ENCODE results near the gene FBXO41. TPM values are rescaled to one million over a fixed set of nuclear protein-coding genes. Genes with fewer than 3 reads are reported as not detected.

FBXO41 gene
- total and polyA plus RNA-seq, 2 experiments from 2014 or later, result 0.44 to 1.1 TPM

DNA sequence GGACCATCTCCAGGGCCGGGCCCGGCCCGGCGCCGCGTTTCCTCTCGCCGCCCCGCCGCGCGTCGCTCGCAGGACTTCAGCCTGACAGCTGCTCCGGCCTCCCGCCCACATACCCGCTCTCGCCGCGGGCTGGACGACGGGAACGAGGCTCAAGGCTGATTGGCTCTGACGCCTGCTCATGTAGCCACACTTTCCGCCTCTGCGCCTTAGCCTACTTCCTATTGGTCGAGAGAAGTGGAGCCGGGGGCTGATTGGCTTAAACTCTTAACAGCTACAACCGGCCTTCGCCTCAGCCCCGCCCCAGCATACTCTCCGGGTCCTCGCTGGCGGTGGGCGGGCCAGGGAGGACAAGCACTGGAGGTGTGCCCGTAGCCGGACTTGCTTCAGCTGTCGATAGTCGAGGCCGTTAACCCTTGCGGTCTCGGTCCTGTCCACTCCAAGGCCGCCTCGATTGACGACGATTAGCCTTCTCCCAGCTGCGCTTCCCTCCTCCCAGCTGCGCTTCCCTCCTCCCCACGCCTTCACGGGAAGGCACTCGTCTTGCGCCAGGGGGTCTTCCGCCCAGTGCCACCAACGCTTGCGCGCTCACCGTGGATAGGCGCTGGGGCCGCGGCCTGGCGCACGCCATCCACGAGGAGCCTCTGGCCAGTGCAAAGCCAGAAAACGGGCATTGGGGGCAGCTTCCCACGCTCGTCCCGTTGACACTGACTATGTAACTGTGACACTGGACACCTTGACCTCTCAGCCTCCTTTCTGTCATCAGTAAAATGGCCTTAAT lies 50.9 kb downstream of the FBXO41 start, which contains the start of gene PRADC1:
Gene PRADC1, minus strand, starts transcription at position 86 of the 778 bp plus-strand sequence. Its CDS starts 79 bp downstream, at position 7.
- H2AFZ ChIP-seq, result peak within 1 kb of the TSS; percentile 91
- peak within 1 kb of the TSS; percentile 95 for H3K4me2 ChIP-seq (ENCODE audit: unreplicated experiment)
- H3K9me2 ChIP-seq (ENCODE audit: insufficient read depth), result no peaks in the 10 kb centered on the region
- H3K9me3 ChIP-seq (ENCODE audit: low read depth), result no peaks in the 10 kb centered on the region
- in situ Hi-C loops (cut with MboI), result no loop called here
- peaks cover 12% of the 10 kb centered on the region for H3K4me1 ChIP-seq (ENCODE audit: insufficient read depth)
- TF ChIP-seq EZH2 (IDR thresholded peaks at IDR 0.05; ENCODE audit: insufficient read depth, poor library complexity, severe bottlenecking), result no peak
- no peak for TF ChIP-seq EZH2phosphoT487 (IDR thresholded peaks at IDR 0.05; ENCODE audit: insufficient read depth, low read depth)
- peak within 1 kb of the TSS; percentile 95 for H3K4me3 ChIP-seq
- peak; percentile 100 for DNase-seq
- H3K27ac ChIP-seq, result peak within 1 kb of the TSS; percentile 81
- peak within 1 kb of the TSS; percentile 92 for H3K9ac ChIP-seq
- peaks cover 47% of the 10 kb centered on the region for H3K79me2 ChIP-seq (ENCODE audit: insufficient read depth)
- H3K27me3 ChIP-seq (replicated peaks; ENCODE audit: insufficient read depth), result no peaks in the 10 kb centered on the region
- 1 to 2% methylated on average over 51 to 64 of the region's 67 CpGs for WGBS, 2 experiments (ENCODE audit: low coverage in 1 of 2, low lambda C conversion rate in 2 of 2, missing lambda C conversion rate in 2 of 2)
- peaks cover 11% of the 10 kb centered on the region for H3F3A ChIP-seq (ENCODE audit: insufficient read depth)
- peaks cover 13% of the 10 kb centered on the region; the same call in 1 of the 2 replicates for H4K20me1 ChIP-seq (ENCODE audit: insufficient read depth)
- no peaks in the 10 kb centered on the region for H3K36me3 ChIP-seq (ENCODE audit: low read depth)

DNA sequence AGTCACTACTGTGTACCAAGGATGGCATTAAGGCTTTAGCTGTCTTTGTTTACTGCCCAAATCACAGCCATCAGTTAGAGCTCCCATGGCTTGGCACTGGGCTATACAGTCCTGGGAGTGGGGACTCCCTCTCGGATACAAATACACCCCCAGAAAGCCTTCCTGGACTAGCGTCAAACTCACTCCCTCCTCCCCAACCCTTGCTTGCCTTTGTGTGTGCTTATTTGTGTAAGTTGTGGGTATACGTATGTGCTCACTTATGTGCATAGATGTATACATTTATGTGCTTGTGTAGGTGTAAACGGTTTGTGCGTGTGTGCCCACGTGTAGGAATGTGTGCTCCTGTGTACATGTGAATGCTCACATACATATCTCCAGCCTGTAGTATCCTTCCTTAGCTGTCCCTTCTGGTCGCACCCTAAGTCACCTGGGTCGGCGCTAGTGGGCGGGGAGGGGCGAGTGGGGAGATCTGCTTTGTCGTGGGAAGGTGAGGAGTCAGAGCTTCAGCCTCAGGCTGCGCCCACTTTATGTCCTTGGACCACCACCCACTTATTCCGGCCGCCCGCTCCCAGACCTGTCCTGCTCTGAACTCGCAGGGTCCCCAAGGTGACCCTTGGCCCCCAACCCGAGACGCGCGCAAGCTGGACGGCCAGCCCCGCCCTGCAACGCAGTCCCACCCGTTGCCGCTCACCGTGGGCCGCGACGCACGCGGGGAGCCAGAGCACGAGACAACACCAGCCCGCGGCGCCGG lies 51.7 kb downstream of the FBXO41 start:
- DNase-seq, result peak; percentile 32
- WGBS, 2 experiments (ENCODE audit: low coverage in 1 of 2, low lambda C conversion rate in 2 of 2, missing lambda C conversion rate in 2 of 2), result 1 to 2% methylated on average over 27 to 32 of the region's 37 CpGs
- Histone ChIP-seq H3K9ac (peak overlapping the region; percentile 86), H3K9me2 (ENCODE audit: insufficient read depth) (no peaks in the 10 kb centered on the region), H4K20me1 (ENCODE audit: insufficient read depth) (peaks cover 13% of the 10 kb centered on the region; the same call in 1 of the 2 replicates), H3K4me3 (peak overlapping the region; percentile 95), H3F3A (ENCODE audit: insufficient read depth) (0 out of 2 replicates have a peak, but pooled peaks cover 7% of the 10 kb centered on the region), H3K27me3 (replicated peaks; ENCODE audit: insufficient read depth) (no peaks in the 10 kb centered on the region), H3K9me3 (ENCODE audit: low read depth) (no peaks in the 10 kb centered on the region), H3K4me2 (ENCODE audit: unreplicated experiment) (peak overlapping the region; percentile 95), H3K36me3 (ENCODE audit: low read depth) (no peaks in the 10 kb centered on the region), H3K27ac (peak overlapping the region; percentile 34), H3K4me1 (ENCODE audit: insufficient read depth) (peaks cover 12% of the 10 kb centered on the region), H3K79me2 (ENCODE audit: insufficient read depth) (peaks cover 39% of the 10 kb centered on the region), H2AFZ (peak overlapping the region; percentile 91)
- no peak for TF ChIP-seq EZH2 (IDR thresholded peaks at IDR 0.05; ENCODE audit: insufficient read depth, poor library complexity, severe bottlenecking)
- no peak for TF ChIP-seq EZH2phosphoT487 (IDR thresholded peaks at IDR 0.05; ENCODE audit: insufficient read depth, low read depth)
- in situ Hi-C loops (cut with MboI), result no loop called here

DNA sequence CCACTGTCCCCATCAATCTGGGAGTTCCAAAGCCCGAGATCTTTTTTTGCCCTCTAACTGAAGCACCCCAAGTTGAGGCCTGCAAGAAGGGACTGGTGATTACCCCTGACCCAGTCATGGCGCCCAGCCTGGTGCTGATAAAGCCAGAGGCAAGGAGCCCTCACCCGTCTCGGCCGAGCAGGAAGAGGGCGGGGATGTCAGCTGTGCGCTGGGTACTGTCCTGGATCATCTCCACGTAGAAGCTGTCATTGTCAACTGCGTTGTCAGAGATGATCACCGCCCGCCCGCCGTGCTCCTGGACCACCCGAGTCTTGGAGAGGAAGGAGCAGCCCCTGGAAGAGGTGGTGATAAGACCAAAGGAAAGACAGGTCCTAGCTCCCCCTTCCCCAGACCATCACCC lies 55.6 kb downstream of the FBXO41 start:
- Histone ChIP-seq H2AFZ (no peak overlapping the region), H3K4me3 (no peak overlapping the region), H3K9me2 (ENCODE audit: insufficient read depth) (no peaks in the 10 kb centered on the region), H3K4me2 (ENCODE audit: unreplicated experiment) (no peak overlapping the region), H3K36me3 (ENCODE audit: low read depth) (no peaks in the 10 kb centered on the region), H3K9me3 (ENCODE audit: low read depth) (no peaks in the 10 kb centered on the region), H3F3A (ENCODE audit: insufficient read depth) (no peaks in the 10 kb centered on the region), H3K4me1 (ENCODE audit: insufficient read depth) (peaks cover 4% of the 10 kb centered on the region; the same call in 1 of the 2 replicates), H3K9ac (no peak overlapping the region), H4K20me1 (ENCODE audit: insufficient read depth) (no peaks in the 10 kb centered on the region), H3K27me3 (replicated peaks; ENCODE audit: insufficient read depth) (no peaks in the 10 kb centered on the region), H3K79me2 (ENCODE audit: insufficient read depth) (peaks cover 5% of the 10 kb centered on the region), H3K27ac (no peak overlapping the region)
- in situ Hi-C loops (cut with MboI), result no loop called here
- no peak for DNase-seq
- 65 to 72% methylated on average over 14 of the region's 14 CpGs for WGBS, 2 experiments (ENCODE audit: low coverage in 1 of 2, low lambda C conversion rate in 2 of 2, missing lambda C conversion rate in 2 of 2)
- TF ChIP-seq EZH2phosphoT487 (IDR thresholded peaks at IDR 0.05; ENCODE audit: insufficient read depth, low read depth) (no peak), EZH2 (IDR thresholded peaks at IDR 0.05; ENCODE audit: insufficient read depth, poor library complexity, severe bottlenecking) (no peak)

DNA sequence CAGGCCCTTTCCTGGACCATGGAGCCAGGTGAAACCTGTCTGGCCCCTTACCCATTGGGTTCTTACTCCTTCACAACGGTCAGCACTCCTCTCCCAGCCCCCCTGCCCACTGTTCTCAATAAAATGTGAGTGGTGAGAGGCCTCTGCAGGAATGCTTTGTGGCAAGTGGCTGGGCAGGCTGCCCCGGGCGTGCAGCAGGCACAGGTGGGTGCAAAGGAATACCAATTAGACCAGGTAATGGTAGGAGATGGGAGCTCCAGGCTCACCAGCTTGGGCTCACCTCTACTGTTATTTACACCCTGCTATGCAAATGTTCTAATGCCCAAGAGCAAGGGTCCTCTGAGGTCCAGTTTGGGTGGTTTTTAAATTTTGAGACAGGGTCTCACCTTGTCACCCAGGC lies 57.2 kb downstream of the FBXO41 start:
- Histone ChIP-seq H3K9me3 (ENCODE audit: low read depth) (no peaks in the 10 kb centered on the region), H3K9me2 (ENCODE audit: insufficient read depth) (no peaks in the 10 kb centered on the region), H3K9ac (no peak overlapping the region), H3K79me2 (ENCODE audit: insufficient read depth) (no peaks in the 10 kb centered on the region), H3K27ac (no peak overlapping the region), H3K4me2 (ENCODE audit: unreplicated experiment) (no peak overlapping the region), H3K36me3 (ENCODE audit: low read depth) (no peaks in the 10 kb centered on the region; the same call in 1 of the 2 replicates), H3K27me3 (replicated peaks; ENCODE audit: insufficient read depth) (no peaks in the 10 kb centered on the region), H3K4me1 (ENCODE audit: insufficient read depth) (no peaks in the 10 kb centered on the region), H4K20me1 (ENCODE audit: insufficient read depth) (no peaks in the 10 kb centered on the region), H3F3A (ENCODE audit: insufficient read depth) (no peaks in the 10 kb centered on the region), H2AFZ (no peak overlapping the region), H3K4me3 (no peak overlapping the region)
- no peak for DNase-seq
- WGBS, 2 experiments (ENCODE audit: low coverage in 1 of 2, low lambda C conversion rate in 2 of 2, missing lambda C conversion rate in 2 of 2), result 61 to 70% methylated on average over 3 of the region's 3 CpGs
- TF ChIP-seq EZH2phosphoT487 (IDR thresholded peaks at IDR 0.05; ENCODE audit: insufficient read depth, low read depth) (no peak), EZH2 (IDR thresholded peaks at IDR 0.05; ENCODE audit: insufficient read depth, poor library complexity, severe bottlenecking) (no peak)
- in situ Hi-C loops (cut with MboI), result no loop called here
